HFF-Myc (cell line): ENCODE results near the gene BTBD3.

Experiments
- DNase-seq: peaks from one replicate; pipeline ENCODE4 v3.0.0-alpha.2; 2011; ENCODE audit warnings: low read depth; ENCODE audit errors: extremely low read depth
- H3K4me3 ChIP-seq: replicated peaks from 2 replicates; pipeline ENCODE4 v1.5.1; 2011; ENCODE audit warnings: low read depth, mild to moderate bottlenecking, control low read depth, low read length
- CTCF ChIP-seq: IDR thresholded peaks from 2 replicates; pipeline ENCODE4 v1.5.1; 2012; ENCODE audit warnings: mild to moderate bottlenecking, low read depth, low read length, control low read depth; ENCODE audit errors: missing control alignments

BTBD3 gene

GRCh38 chr20:11888648-11889047 is 29.0 kb upstream of the BTBD3 start:
- no peak for TF ChIP-seq CTCF
- H3K4me3 ChIP-seq: no peak overlapping the region
- no peak for DNase-seq

DNA sequence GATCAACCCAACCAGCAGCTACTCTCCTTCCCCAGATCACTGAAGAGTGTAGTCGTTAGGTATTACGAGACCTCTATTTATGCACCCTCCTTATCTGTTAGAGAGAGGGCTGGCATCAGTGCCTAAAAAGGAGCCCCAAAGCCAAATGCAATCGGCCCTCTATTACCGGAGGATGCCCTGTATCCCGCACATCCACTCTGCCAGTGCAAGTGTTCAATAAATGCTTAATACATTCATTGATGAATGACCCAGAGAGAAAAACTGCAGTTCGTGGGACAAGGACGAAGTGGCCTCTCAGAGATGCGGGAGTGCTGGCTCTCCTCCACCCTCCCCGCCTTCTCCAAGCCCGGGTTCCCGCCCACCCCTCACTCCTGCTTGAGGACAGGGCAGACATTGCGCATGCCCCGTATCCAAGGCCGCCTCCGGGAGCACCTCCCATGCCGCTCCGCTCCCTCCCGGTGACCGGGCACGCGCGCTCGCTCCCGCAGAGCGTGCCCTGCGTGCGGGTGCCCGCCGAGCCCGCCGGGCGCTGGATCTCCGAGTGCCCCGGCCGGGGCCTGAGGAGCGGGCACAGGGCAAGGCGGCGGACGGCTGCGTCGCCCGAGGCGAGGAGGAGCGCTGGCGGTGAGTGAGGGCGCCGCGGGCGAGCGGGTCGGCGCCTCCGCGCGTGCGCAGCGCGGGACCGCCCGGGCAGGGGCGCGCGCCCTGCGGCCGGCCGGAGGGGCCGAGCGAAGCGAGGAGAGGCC is 27.2 kb upstream of the BTBD3 start:
- H3K4me3 ChIP-seq: peak overlapping the region; percentile 70
- TF ChIP-seq CTCF: no peak
- DNase-seq: peak; percentile 57

GRCh38 chr20:11891077-11891775 is 26.5 kb upstream of the BTBD3 start:
- no peak for TF ChIP-seq CTCF
- DNase-seq: no peak
- H3K4me3 ChIP-seq: peak overlapping the region; percentile 70

GRCh38 chr20:11891776-11892545 is 25.7 kb upstream of the BTBD3 start:
- no peak for TF ChIP-seq CTCF

GRCh38 chr20:11894062-11894461 is 23.6 kb upstream of the BTBD3 start:
- DNase-seq: no peak
- TF ChIP-seq CTCF: no peak

More at GRCh38 chr20:11891776-11892545, 25.7 kb upstream of the BTBD3 start:
- H3K4me3 ChIP-seq: peak overlapping the region; percentile 70
- peak; percentile 57 for DNase-seq

DNA sequence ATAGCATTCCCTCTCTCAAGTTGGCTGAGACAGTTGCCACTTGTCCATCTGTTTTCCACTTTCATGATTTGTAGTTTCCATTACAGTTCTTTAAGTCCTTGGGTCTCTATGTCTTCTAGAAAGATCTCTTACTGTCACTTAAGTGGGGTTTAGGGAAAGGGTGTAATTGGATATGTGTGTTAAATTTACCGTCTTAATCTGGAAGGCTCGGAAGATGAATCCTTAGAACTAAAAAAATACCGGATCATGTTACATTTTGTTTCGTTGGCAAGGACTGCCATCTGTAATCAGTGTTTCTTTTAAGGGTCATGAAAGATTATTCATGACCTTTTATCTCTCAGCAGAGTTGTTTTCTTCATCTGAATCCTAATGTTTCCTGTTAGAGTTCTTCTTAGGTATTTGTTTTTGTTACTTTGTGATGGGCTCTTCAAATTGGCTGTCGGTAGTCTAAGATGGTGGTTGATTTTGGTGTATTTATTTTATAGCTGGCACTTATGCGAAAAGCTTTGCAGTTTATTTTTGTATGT is 21.8 kb upstream of the BTBD3 start:
- TF ChIP-seq CTCF: no peak
- no peak overlapping the region for H3K4me3 ChIP-seq
- no peak for DNase-seq

More at GRCh38 chr20:11894062-11894461, 23.6 kb upstream of the BTBD3 start:
- no peak overlapping the region for H3K4me3 ChIP-seq
